Hematopoietic multipotent progenitor cell treated with erythropoietin and hydrocortisone succinate and interleukin-3 and kit ligand, for 6 days (in vitro differentiated cells): ENCODE results near the gene SF1.

Source experiments
- DNase-seq: peaks from one replicate; pipeline ENCODE4 v3.0.0-alpha.2; 2015

SF1 gene

DNA sequence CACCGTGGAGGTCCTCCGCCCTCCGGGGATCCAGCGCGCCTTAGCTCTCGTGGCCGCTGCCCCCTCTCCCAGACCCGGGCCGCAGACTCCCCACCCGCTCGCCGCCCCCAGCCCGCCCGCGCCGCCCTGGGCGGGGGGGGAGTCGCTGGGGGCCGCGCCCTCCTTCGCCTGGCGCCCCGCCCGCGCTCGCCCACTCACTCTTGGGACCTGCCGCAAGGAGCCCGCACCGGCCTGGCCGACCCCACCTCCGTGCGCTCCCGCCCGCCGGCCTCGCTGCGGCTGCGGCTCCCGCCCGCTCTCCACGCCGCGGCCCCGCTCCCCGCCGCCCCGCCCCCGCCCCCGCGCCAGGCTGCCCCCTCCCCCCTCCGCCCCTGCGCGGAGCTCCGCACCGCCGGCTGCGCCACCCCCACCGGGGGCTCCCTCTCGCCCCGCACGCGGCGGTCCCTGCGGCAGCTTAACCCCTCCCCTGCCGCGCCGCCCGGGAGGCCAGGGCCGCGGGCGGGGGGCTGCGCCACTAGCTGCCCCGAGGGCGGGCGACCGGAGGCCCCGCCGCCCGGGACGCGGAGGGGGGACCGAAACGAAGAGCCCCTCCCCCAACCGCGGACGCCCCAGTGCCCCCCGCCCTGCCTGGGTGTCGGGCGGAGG lies 33.7 kb downstream of the SF1 start:
- DNase-seq, result no peak

GRCh38 chr11:64743591-64744543 lies 34.5 kb downstream of the SF1 start, which contains the start of gene RASGRP2:
Gene RASGRP2 (minus strand): TSS chr11:64744142. CDS start chr11:64742866, 1,276 bp downstream.
- DNase-seq, result peak; percentile 81

DNA sequence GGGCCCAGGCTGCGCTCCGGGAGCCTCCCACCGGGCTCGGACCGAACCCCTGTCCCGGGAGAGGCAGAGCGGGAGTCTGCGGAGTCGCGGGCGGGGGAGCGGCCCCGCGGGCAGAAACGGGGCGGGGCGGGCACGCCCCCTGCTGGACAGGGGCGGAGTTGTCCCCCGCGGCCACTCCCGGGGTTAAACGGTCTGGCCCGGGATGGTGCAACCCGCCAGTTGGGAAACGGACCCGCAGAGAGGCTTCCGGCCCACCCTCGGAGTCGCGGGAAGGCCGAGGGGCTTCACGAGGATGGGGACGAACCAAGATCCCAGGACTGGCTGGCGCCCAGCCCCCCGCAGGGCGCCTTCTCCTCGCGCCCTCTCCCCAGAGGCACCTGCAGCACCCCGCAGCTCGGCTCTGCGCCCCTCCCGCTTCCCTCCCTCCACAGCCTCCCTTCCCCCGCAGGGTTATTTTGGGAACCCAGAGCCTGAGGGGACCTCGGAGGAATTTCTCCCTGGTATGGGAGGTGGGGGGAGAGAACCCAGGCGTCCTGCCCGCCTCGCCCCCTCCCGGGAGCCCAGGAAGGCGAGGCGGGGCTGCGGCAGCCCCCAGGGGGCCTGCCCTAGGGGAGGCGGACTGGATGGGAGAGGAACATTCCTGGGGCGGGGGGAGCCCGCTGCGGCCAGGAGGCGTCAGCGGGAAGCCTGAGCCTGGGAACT lies 35.3 kb downstream of the SF1 start:
- peak; percentile 70 for DNase-seq

DNA sequence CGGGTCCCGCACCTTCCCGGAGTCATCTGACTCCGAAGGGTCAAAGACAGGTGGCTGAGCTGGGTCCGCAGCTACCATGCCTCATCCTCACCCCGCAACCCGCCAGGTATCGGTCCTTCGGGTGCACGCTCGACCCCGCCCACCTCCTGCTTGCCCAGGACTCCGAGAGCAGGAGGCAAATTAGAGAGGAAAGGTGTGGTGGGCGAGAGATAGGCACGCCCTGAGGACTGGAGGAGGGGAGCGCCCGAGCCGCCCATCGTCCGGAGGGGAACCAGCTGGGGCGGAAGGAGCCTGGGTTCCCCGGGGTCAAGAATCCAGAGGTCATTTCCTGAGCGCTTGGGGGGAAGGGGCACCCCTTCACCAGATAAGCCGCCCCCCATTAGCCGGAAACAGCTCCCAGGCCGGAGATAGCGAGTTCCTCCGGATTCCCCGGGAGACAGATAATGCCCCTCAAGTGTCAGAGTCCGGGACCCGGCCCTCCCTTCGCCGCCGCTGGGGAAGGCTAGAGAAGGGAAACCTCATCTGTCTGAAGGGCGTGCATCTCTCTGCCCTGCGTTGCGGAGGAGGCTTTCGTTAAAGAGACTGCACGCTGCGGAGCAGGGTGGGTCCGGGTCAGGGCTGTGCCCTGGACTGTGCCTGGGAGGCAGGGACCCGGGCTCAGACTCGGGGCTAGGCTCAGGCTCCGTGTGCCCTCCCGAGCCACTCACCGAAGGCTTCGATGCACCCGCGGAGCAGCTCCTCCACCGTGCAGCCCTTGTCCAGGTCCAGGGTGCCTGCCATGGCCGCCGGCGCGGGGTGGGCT lies 36.1 kb downstream of the SF1 start:
- DNase-seq, result peak; percentile 72

- DNase-seq, result no peak
These were observed 36.8 kb downstream of the SF1 start for GRCh38 chr11:64741375-64742086.

DNA sequence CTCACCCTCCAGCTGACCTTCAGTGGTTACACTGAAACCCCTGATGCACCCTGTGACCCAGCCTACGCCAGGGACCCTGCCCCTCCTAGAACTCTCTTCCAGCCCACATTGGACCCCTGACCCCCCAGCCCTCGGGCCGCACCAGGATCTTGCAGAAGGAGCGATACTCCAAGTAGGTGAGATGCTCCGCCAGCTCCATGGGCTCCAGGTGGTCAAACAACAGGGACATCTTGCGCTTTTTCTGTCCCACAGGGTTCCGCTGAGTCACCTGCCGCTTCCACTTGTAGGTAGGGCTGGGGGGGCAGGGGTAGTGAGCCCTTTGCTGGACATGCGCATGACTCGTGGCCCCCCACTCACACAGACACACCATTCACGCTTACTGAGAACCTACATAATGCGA lies 38.5 kb downstream of the SF1 start:
- no peak for DNase-seq

GRCh38 chr11:64736654-64737053 lies 41.7 kb downstream of the SF1 start:
- no peak for DNase-seq

GRCh38 chr11:64735725-64736259 lies 42.5 kb downstream of the SF1 start:
- no peak for DNase-seq

DNA sequence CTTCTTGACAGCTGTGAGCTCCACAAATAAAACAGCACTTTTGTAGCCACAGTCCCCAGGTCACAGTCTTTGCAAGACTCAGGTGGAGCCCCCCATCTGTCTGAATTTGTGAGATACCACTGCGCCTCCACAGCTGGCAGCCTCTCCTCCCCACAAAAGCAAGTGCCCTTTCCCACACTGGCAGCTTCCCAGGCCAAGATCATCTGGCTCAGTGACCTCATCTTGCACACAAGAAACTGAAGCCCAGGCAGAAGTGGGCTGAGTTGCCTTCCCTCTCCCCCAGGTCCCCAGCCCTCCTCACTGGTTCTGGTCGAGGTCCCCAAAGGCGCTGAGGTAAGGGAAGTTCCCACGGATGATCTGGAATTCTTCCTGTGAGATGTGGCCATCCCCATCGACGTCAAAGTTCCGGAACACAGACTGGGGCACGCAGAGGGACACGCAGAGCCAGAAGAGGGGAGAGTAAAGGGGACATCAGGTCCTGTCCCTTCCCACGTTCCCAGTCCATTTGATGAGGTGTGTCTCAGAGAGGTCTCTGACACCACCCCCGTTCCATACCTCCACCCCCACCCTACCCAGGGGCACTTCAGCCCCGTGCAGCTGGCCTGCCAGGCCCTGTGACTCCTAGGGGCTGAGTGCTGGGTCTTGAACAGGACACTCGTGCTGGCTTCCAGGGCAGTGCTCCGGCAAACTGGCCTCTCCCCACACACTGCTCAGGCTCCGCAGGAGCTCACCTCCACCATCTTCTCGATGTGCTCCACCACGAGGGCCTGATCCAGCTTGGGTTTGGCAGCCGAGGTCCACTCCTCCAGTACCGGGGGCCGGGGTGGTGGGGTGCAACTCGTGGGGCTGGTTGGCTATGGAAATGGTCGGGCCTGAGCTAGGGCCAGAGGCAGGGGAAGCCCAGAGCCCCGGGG lies 43.3 kb downstream of the SF1 start:
- no peak for DNase-seq

DNA sequence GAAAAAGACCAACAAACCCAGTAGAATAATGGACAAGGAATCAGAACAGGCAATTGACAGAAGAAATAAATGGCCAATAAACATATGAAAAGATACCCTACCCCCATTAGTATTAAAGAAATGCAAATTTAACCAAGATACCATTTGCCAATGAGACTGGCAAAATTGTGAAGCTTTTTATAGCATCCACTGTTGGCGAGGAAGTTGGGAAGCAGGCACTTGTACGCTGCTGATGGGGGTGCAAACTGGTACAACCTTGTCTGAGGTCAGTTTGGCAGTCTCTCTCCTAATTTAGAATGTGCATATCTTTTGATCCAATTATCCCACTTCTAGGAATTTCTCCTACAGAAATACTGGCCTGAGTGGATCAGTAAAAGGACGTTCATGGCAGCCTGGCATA lies 46.7 kb downstream of the SF1 start:
- DNase-seq, result no peak

DNA sequence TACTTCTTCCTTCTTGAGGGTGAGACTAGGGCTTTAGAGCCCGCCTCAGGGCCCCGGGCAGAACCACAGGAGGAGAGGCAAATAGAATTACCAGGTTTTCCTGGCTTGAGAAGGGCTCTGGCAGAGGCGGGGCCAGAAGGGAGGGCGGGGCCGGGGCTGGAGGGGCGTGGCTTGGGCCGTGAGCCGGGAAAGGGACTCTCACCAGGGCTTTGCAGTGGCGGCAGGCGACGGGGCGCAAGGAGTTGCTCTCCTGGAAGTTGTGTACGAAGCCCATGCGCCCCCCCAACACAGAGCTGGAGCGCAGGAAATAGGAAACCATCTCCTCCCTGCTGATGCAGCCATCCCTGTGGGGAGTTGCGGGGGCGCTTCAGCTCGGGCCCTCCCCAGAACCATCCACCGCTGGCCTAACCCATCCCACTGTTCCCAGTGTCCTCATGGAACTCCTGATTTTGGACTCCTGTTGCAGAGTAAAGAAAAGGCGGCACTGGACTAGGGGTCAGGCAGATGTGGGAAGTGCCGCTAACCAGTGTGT lies 48.4 kb downstream of the SF1 start:
- peak; percentile 31 for DNase-seq

GRCh38 chr11:64728757-64729365 lies 49.5 kb downstream of the SF1 start:
- no peak for DNase-seq

DNA sequence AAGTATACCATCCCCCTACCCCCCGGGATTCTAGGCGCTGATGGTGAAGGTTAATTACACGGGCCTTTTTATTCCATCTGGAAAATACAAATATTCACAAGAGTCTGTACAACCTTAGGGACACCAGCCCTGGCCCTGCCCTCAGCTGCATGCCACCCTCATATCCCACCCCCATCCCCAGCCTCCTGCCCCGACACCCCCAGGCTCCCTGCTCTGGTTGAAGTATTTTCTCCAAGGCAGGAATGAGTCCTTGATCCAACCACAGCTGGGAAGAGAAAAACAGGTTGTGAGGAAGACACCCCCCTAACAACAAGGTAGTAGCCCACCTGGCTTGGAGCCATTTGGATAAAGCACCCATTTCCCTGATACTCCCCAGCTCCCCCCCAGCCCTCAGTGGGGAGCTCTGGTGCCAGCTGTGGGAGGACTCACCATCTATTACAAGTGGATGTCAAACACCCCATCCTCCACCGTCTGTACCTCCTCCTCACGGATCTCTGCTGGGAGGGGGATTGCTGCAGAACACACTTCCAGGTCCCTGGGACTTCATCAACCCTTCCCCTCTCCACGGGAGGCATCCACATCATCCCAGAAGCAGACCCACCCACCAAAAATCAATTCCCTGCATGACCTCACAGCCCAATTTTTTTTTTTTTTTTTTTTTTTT lies 51.3 kb downstream of the SF1 start:
- no peak for DNase-seq

- no peak for DNase-seq
These were observed 52.1 kb downstream of the SF1 start for GRCh38 chr11:64726211-64726641.

DNA sequence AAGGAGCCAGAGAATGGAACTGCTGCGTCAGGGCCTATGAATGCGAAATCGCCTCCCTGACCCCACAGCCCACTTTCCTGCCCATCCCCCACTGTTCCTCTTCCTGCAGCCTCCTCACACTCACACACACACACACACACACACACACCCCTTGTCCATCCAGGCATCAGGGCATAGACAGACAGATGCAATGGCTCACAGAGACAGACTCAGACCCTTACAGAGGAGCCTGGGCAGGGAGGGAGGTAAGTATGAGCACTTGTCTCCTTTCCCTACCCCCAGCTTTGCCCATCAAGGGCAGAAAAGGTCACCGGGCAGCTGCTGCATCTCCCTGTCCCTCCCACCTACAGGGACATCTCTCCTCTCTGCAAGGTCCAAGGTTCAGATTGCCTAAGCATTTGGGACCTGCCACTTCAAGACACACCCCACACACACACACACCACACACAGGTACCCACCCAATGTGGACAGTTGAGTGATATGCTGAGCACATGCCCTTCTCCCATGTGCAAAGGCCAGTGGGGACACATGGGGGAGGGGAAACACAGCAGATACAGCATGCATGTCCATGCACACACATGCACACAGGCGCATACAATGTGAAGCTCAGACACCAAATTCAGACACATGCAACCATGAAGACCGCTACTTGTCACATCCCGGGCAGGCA lies 53.3 kb downstream of the SF1 start:
- DNase-seq, result no peak

DNA sequence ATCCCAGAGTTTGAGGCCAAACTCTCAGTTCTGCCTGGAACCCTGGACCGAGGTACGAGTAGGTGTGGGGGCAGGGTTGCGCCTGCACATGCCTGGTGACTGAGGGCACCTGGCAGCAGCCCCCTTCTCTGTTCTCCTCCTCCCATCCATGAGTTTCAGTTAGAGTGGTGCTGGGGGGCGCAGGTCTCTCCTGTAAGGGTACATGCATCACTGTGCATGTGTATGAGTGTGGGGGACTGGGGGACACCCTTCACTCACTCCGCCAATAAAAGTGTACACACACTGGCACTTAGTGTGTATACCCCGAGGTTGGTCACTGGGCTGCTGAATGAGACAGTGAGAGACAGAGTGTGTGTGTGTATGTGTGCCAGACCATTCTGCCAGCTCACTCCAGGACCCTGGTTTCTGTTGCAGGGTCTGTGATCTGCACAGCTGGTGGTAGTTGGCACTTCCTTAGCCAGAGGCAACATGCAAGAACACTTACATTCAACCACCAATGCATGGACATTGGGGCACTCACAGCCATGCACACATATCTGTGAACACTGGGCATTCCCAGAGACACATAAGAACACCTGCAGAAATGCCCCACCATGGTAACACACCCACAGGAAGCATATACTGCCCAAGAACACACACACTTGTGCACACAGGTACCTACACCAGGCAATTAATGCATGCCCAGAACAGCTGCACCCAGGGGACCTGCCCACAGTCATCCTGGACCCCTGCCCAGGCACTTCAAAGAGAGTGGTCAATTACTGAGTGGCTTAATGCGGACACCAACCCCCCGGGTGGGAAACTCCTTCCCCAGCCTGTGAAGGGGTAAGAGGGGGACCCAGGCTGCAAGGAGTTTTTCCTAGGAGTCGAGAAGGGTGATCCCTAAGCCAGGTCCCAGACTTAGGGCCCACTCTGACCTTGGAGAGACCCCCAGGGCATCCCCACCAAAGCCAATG lies 54.2 kb downstream of the SF1 start:
- DNase-seq, result no peak
